ENCODE results near the gene DDX10. TPM values are rescaled to one million over a fixed set of nuclear protein-coding genes. Genes with fewer than 3 reads are reported as not detected.

The DDX10 gene
- total RNA-seq, 1 donor from 2014 or later, result 24.5 TPM

- no peaks in the 10 kb centered on the region for H3K27me3 ChIP-seq (ENCODE audit: control insufficient read depth, insufficient read depth, low read length)
- H3K36me3 ChIP-seq (ENCODE audit: control insufficient read depth, insufficient read depth, low read length), result no peaks in the 10 kb centered on the region
- TF ChIP-seq, protein P1, sequence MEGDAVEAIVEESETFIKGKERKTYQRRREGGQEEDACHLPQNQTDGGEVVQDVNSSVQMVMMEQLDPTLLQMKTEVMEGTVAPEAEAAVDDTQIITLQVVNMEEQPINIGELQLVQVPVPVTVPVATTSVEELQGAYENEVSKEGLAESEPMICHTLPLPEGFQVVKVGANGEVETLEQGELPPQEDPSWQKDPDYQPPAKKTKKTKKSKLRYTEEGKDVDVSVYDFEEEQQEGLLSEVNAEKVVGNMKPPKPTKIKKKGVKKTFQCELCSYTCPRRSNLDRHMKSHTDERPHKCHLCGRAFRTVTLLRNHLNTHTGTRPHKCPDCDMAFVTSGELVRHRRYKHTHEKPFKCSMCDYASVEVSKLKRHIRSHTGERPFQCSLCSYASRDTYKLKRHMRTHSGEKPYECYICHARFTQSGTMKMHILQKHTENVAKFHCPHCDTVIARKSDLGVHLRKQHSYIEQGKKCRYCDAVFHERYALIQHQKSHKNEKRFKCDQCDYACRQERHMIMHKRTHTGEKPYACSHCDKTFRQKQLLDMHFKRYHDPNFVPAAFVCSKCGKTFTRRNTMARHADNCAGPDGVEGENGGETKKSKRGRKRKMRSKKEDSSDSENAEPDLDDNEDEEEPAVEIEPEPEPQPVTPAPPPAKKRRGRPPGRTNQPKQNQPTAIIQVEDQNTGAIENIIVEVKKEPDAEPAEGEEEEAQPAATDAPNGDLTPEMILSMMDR (IDR thresholded peaks at IDR 0.05; ENCODE audit: insufficient read depth, low read length, poor library complexity, severe bottlenecking), result no peak
- DNase-seq (ENCODE audit: low read depth), result no peak
- no peak overlapping the region for H3K4me3 ChIP-seq (ENCODE audit: low read depth, low read length)
Observed at GRCh38 chr11:108902027-108902469, 237.2 kb downstream of the DDX10 start.

DNA sequence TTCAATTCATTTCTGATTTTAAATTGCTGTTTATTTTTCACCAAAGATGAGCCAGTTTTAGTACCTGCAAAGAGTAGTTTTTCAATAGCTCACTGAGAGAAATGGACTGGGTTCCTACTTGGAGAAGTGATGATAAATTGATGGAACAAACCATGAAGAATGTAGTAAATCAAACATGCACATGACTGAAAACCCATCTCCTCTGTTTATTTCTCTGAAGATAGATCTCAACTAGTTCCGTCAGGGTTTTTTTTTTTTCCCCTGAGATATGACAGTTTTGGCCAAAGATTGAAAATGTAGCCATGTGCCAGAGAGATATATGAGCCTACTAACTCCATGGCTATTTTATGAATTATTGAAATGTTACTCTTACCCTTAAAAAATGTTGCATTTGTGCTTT is 239.6 kb downstream of the DDX10 start:
- Histone ChIP-seq H3K36me3 (ENCODE audit: control insufficient read depth, insufficient read depth, low read length) (no peaks in the 10 kb centered on the region), H3K4me3 (ENCODE audit: low read depth, low read length) (no peak overlapping the region), H3K27me3 (ENCODE audit: control insufficient read depth, insufficient read depth, low read length) (no peaks in the 10 kb centered on the region)
- DNase-seq (ENCODE audit: low read depth), result no peak
- TF ChIP-seq, protein P1 (IDR thresholded peaks at IDR 0.05; ENCODE audit: insufficient read depth, low read length, poor library complexity, severe bottlenecking), result no peak

- peak; percentile 21 for DNase-seq (ENCODE audit: low read depth)
- TF ChIP-seq, protein P1 (IDR thresholded peaks at IDR 0.05; ENCODE audit: insufficient read depth, low read length, poor library complexity, severe bottlenecking), result no peak
- Histone ChIP-seq H3K27me3 (ENCODE audit: control insufficient read depth, insufficient read depth, low read length) (no peaks in the 10 kb centered on the region), H3K4me3 (ENCODE audit: low read depth, low read length) (no peak overlapping the region), H3K36me3 (ENCODE audit: control insufficient read depth, insufficient read depth, low read length) (no peaks in the 10 kb centered on the region)
Observed at GRCh38 chr11:108906329-108906728, 241.5 kb downstream of the DDX10 start.

GRCh38 chr11:108906826-108907225 is 242.0 kb downstream of the DDX10 start:
- no peaks in the 10 kb centered on the region for H3K36me3 ChIP-seq (ENCODE audit: control insufficient read depth, insufficient read depth, low read length)
- H3K27me3 ChIP-seq (ENCODE audit: control insufficient read depth, insufficient read depth, low read length), result no peaks in the 10 kb centered on the region
- TF ChIP-seq, protein P1 (IDR thresholded peaks at IDR 0.05; ENCODE audit: insufficient read depth, low read length, poor library complexity, severe bottlenecking), result no peak
- H3K4me3 ChIP-seq (ENCODE audit: low read depth, low read length), result no peak overlapping the region
- DNase-seq (ENCODE audit: low read depth), result no peak

DNA sequence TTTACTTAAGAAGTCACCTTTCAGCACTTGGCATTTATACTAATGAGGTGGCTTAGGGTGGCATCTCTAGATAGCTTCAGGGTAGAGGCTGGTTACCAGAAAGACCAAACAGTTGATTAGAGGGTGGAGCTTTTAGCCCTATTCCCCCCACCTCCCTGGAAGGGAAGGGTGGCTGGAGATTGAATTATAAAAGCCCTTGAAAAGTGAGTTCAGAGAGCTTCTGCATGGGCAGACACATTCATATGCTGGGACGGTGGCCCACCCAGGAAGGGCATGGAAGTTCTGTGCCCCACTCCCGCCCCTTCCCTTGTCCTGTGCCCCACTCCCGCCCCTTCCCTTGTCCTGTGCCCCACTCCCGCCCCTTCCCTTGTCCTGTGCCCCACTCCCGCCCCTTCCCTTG is 244.2 kb downstream of the DDX10 start:
- Histone ChIP-seq H3K36me3 (ENCODE audit: control insufficient read depth, insufficient read depth, low read length) (no peaks in the 10 kb centered on the region), H3K4me3 (ENCODE audit: low read depth, low read length) (no peak overlapping the region), H3K27me3 (ENCODE audit: control insufficient read depth, insufficient read depth, low read length) (no peaks in the 10 kb centered on the region)
- TF ChIP-seq, protein P1 (IDR thresholded peaks at IDR 0.05; ENCODE audit: insufficient read depth, low read length, poor library complexity, severe bottlenecking), result no peak
- DNase-seq (ENCODE audit: low read depth), result no peak

- DNase-seq (ENCODE audit: low read depth), result no peak
- no peaks in the 10 kb centered on the region for H3K27me3 ChIP-seq (ENCODE audit: control insufficient read depth, insufficient read depth, low read length)
- H3K36me3 ChIP-seq (ENCODE audit: control insufficient read depth, insufficient read depth, low read length), result no peaks in the 10 kb centered on the region
- TF ChIP-seq, protein P1 (IDR thresholded peaks at IDR 0.05; ENCODE audit: insufficient read depth, low read length, poor library complexity, severe bottlenecking), result no peak
- no peak overlapping the region for H3K4me3 ChIP-seq (ENCODE audit: low read depth, low read length)
Observed at GRCh38 chr11:108909921-108910320, 245.1 kb downstream of the DDX10 start.
